ENCODE results near the gene ZBTB44. TPM values are rescaled to one million over a fixed set of nuclear protein-coding genes. Genes with fewer than 3 reads are reported as not detected.
A peak's percentile ranks its signal among the peaks of the same experiment; 100 is the strongest.

Gene ZBTB44
- polyA plus RNA-seq, 1 of the 3 experiments (the other 2 are of a cell fraction): 5.0 TPM

- WGBS (ENCODE audit: low lambda C conversion rate): 29% methylated on average over 9 of the region's 11 CpGs
- ChIA-PET POLR2A (interaction anchor here (1.0 kb wide), 1 partner anchor 650 kb away, joined by 4 read pairs; no protein-coding TSS in a partner anchor), CTCF (interaction anchor here (0.6 to 1.7 kb wide), 34 partner anchors 9 to 682 kb away, joined by 3 to 27 read pairs (median 4); no protein-coding TSS in a partner anchor)
- peak; percentile 41 for DNase-seq
- Histone ChIP-seq H3K79me2 (ENCODE audit: insufficient read depth) (no peaks in the 10 kb centered on the region), H4K20me1 (ENCODE audit: insufficient read depth) (no peaks in the 10 kb centered on the region), H2AFZ (ENCODE audit: low read depth) (no peak overlapping the region), H3K36me3 (replicated peaks in 1 of 2; ENCODE audit: control insufficient read depth in 1 of 2, insufficient read depth in 2 of 2, low read length in 1 of 2) (no peaks in the 10 kb centered on the region), H3K27me3 (ENCODE audit: insufficient read depth) (peaks cover 20% of the 10 kb centered on the region), H3K4me1 (ENCODE audit: control insufficient read depth in 1 of 2, insufficient read depth in 2 of 2, low read depth in 1 of 2, low read length in 1 of 2) (peaks cover 0 to 7% of the 10 kb centered on the region in 2 experiments; a peak in 1 of 4 replicates), H3K9ac (no peak overlapping the region), H3K9me2 (no peaks in the 10 kb centered on the region), H3K4me3 (ENCODE audit: low read depth in 2 of 2, low read length in 1 of 2) (no peak overlapping the region), H3K4me2 (peak overlapping the region; percentile 39; the same call in 1 of the 2 replicates), H3K9me3 (no peaks in the 10 kb centered on the region), H3F3A (replicated peaks; ENCODE audit: insufficient read depth) (no peaks in the 10 kb centered on the region), H3K27ac (ENCODE audit: low read depth in 2 of 2, low read length in 1 of 2) (no peak overlapping the region)
- no peak for TF ChIP-seq FOXJ3 (CRISPR knock-in tag; IDR thresholded peaks at IDR 0.05)
- TF ChIP-seq TCF12 (IDR thresholded peaks at IDR 0.05): no peak
- TF ChIP-seq GABPA (IDR thresholded peaks at IDR 0.05; ENCODE audit: low read depth): no peak
- TF ChIP-seq CHD2 (IDR thresholded peaks at IDR 0.05; ENCODE audit: low read length, partially characterized antibody): no peak
- TF ChIP-seq NFIC (IDR thresholded peaks at IDR 0.05; ENCODE audit: borderline replicate concordance): no peak
- no peak for TF ChIP-seq POLR2AphosphoS5 (IDR thresholded peaks at IDR 0.05; ENCODE audit: low read depth, low read length)
- TF ChIP-seq NRF1 (IDR thresholded peaks at IDR 0.05; ENCODE audit: low read depth, low read length): no peak
- TF ChIP-seq RAD21 (IDR thresholded peaks at IDR 0.05; ENCODE audit: low read length): no peak
- no peak for TF ChIP-seq RXRA (IDR thresholded peaks at IDR 0.05; ENCODE audit: borderline replicate concordance, low read depth)
- TF ChIP-seq MXI1 (IDR thresholded peaks at IDR 0.05; ENCODE audit: low read depth, low read length): no peak
- TF ChIP-seq JUND (IDR thresholded peaks at IDR 0.05): no peak
- no peak for TF ChIP-seq MEF2A (IDR thresholded peaks at IDR 0.05; ENCODE audit: borderline replicate concordance, low read depth)
- TF ChIP-seq ELF1 (IDR thresholded peaks at IDR 0.05): no peak
- TF ChIP-seq FOXM1 (IDR thresholded peaks at IDR 0.05; ENCODE audit: low read depth): no peak
- TF ChIP-seq GATA2 (CRISPR knock-in tag; IDR thresholded peaks at IDR 0.05): no peak
- TF ChIP-seq TEAD4 (IDR thresholded peaks at IDR 0.05; ENCODE audit: borderline replicate concordance, insufficient read depth): no peak
These were observed 102.2 kb downstream of the ZBTB44 start for GRCh38 chr11:130212431-130212961.

GRCh38 chr11:130211781-130212401 is 102.8 kb downstream of the ZBTB44 start:
- Histone ChIP-seq H3K27ac (ENCODE audit: low read depth in 2 of 2, low read length in 1 of 2) (no peak overlapping the region), H3K4me1 (ENCODE audit: control insufficient read depth in 1 of 2, insufficient read depth in 2 of 2, low read depth in 1 of 2, low read length in 1 of 2) (peaks cover 0 to 7% of the 10 kb centered on the region in 2 experiments; a peak in 1 of 4 replicates), H3F3A (replicated peaks; ENCODE audit: insufficient read depth) (no peaks in the 10 kb centered on the region), H3K79me2 (ENCODE audit: insufficient read depth) (no peaks in the 10 kb centered on the region), H3K36me3 (replicated peaks in 1 of 2; ENCODE audit: control insufficient read depth in 1 of 2, insufficient read depth in 2 of 2, low read length in 1 of 2) (no peaks in the 10 kb centered on the region), H3K4me3 (ENCODE audit: low read depth in 2 of 2, low read length in 1 of 2) (no peak overlapping the region), H4K20me1 (ENCODE audit: insufficient read depth) (no peaks in the 10 kb centered on the region), H3K9me3 (no peaks in the 10 kb centered on the region), H2AFZ (ENCODE audit: low read depth) (no peak overlapping the region), H3K27me3 (ENCODE audit: insufficient read depth) (peaks cover 20% of the 10 kb centered on the region), H3K9me2 (no peaks in the 10 kb centered on the region), H3K4me2 (no peak overlapping the region), H3K9ac (no peak overlapping the region)
- TF ChIP-seq MAX (IDR thresholded peaks at IDR 0.05; ENCODE audit: low read depth): no peak
- TF ChIP-seq CTCF (IDR thresholded peaks at IDR 0.05): no peak
- no peak for TF ChIP-seq RAD21 (IDR thresholded peaks at IDR 0.05; ENCODE audit: low read length)
- no peak for TF ChIP-seq RXRA (IDR thresholded peaks at IDR 0.05; ENCODE audit: borderline replicate concordance, low read depth)
- TF ChIP-seq FOXM1 (IDR thresholded peaks at IDR 0.05; ENCODE audit: low read depth): no peak
- no peak for TF ChIP-seq ZBTB33 (IDR thresholded peaks at IDR 0.05; ENCODE audit: borderline replicate concordance, low read depth)
- no peak for TF ChIP-seq EP300 (IDR thresholded peaks at IDR 0.05; ENCODE audit: borderline replicate concordance in 1 of 2, low read depth in 1 of 2, low read length in 1 of 2)
- no peak for TF ChIP-seq NRF1 (IDR thresholded peaks at IDR 0.05; ENCODE audit: low read depth, low read length)
- TF ChIP-seq JUND (IDR thresholded peaks at IDR 0.05): no peak
- no peak for TF ChIP-seq SMC3 (IDR thresholded peaks at IDR 0.05; ENCODE audit: low read depth, low read length)
- TF ChIP-seq MEF2A (IDR thresholded peaks at IDR 0.05; ENCODE audit: borderline replicate concordance, low read depth): no peak
- no peak for TF ChIP-seq YY1 (IDR thresholded peaks at IDR 0.05; ENCODE audit: low read depth)
- no peak for TF ChIP-seq FOSL2 (IDR thresholded peaks at IDR 0.05; ENCODE audit: borderline replicate concordance, low read depth)
- TF ChIP-seq USF1 (IDR thresholded peaks at IDR 0.05; ENCODE audit: borderline replicate concordance, low read depth): no peak
- 70% methylated on average over 15 of the region's 19 CpGs for WGBS (ENCODE audit: low lambda C conversion rate)
- POLR2A ChIA-PET: interaction anchor here (1.0 kb wide), 1 partner anchor 650 kb away, joined by 4 read pairs; no protein-coding TSS in a partner anchor
- CTCF ChIA-PET: interaction anchor here (1.1 to 2.2 kb wide), 12 partner anchors 10 to 683 kb away, joined by 3 to 27 read pairs (median 8); no protein-coding TSS in a partner anchor
- DNase-seq: no peak

Data from SK-N-SH (cell line).